Chondrocyte (in vitro differentiated cells): ENCODE results near the gene CNNM4. TPM values are rescaled to one million over a fixed set of nuclear protein-coding genes. Genes with fewer than 3 reads are reported as not detected.

Experiments used
- DNase-seq: peaks from one replicate; pipeline ENCODE4 v3.0.0; 2021; ENCODE audit warnings: mixed read lengths, low spot score
- H3K27ac Mint-ChIP-seq: one replicate; pipeline ENCODE4 v1.8.0; 2021; ENCODE audit warnings: mild to moderate bottlenecking, moderate library complexity, mixed read lengths; ENCODE audit not compliant: unreplicated experiment
- H3K27me3 Mint-ChIP-seq: 2 replicates; pipeline ENCODE4 v1.8.0; 2021; ENCODE audit warnings: low read depth, mixed read lengths
- H3K36me3 Mint-ChIP-seq: 2 replicates; pipeline ENCODE4 v1.8.0; 2021; ENCODE audit warnings: low read depth, mixed read lengths
- H3K4me1 Mint-ChIP-seq: 2 replicates; pipeline ENCODE4 v1.8.0; 2021; ENCODE audit warnings: low read depth, mild to moderate bottlenecking, mixed read lengths
- H3K4me3 Mint-ChIP-seq: one replicate; pipeline ENCODE4 v1.8.0; 2021; ENCODE audit warnings: mild to moderate bottlenecking, moderate library complexity, mixed read lengths; ENCODE audit not compliant: unreplicated experiment
- H3K9me3 Mint-ChIP-seq: 2 replicates; pipeline ENCODE4 v1.8.0; 2021; ENCODE audit warnings: low read depth, mixed read lengths
- microRNA-seq: library from miRNA; unstranded; fragments of <30 nt; microRNA quantifications from one replicate; pipeline ENCODE4 v1.2.0, GENCODE V29; 2020; ENCODE audit warnings: borderline number of aligned reads
- total RNA-seq: library from RNA; stranded (reverse); gene quantifications from 3 replicates; pipeline ENCODE4 v1.2.1, GENCODE V29; 2021
- TF ChIP-seq, protein P1 (sequence below): fragments of 200-600 bp; sonication (generic); IDR thresholded peaks from 2 replicates; pipeline ENCODE4 v1.5.0; 2021; ENCODE audit warnings: antibody characterized with exemption, mild to moderate bottlenecking, moderate library complexity

CNNM4 gene
- total RNA-seq, 1 donor from 2014 or later = 7.6 TPM

DNA sequence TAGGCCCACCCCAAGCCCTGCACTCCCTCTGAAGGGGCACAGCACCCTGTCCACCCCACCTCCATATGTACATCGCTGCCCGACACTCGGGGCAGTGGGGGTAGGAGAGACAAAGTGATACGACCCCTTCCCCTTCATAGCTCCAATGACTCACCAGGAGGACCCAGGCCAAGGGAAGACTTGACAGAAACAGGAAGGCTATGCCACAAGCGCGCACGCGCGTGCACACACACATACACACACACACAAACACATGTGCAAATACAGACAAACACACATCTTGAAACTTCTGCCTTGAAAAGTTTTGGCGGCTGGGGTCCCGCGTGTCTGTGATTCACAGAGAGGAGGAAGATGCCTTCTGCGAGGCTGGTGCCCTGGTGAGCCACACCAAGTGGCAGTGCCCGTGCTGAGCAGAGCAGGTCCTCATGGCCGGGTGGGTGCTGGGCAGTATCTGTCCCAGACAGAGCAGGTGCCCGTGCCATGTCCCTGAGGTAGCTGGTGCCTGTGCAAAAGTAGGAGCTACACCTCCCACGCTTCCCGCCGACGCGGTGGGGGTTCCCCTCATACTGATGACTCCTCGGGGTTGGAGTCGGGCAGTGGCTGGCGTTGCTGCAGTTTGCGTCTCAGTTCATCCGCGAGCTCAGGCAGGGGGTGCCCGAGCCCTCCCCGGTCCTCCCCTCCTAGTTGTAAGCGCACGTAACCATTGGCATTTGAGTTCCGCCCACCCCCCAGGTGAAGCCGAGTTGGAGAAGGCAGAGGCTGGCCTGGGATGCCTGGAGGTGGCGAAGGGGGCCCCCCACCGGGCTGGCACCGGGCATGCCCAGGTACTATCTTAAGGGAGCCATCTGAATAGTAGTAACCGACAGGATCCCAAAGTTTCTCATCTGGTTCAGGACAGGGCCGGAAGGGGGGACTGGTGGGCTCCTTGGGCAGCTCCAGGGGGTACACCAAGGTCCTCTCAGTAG lies 99.6 kb downstream of the CNNM4 start:
- no peak for DNase-seq
- Mint-ChIP-seq H3K27me3 (no peaks in the 10 kb centered on the region), H3K27ac (peak overlapping the region; percentile 14), H3K4me3 (no peak overlapping the region), H3K9me3 (no peaks in the 10 kb centered on the region), H3K4me1 (peaks cover 30% of the 10 kb centered on the region), H3K36me3 (peaks cover 17% of the 10 kb centered on the region)
- TF ChIP-seq, protein P1, sequence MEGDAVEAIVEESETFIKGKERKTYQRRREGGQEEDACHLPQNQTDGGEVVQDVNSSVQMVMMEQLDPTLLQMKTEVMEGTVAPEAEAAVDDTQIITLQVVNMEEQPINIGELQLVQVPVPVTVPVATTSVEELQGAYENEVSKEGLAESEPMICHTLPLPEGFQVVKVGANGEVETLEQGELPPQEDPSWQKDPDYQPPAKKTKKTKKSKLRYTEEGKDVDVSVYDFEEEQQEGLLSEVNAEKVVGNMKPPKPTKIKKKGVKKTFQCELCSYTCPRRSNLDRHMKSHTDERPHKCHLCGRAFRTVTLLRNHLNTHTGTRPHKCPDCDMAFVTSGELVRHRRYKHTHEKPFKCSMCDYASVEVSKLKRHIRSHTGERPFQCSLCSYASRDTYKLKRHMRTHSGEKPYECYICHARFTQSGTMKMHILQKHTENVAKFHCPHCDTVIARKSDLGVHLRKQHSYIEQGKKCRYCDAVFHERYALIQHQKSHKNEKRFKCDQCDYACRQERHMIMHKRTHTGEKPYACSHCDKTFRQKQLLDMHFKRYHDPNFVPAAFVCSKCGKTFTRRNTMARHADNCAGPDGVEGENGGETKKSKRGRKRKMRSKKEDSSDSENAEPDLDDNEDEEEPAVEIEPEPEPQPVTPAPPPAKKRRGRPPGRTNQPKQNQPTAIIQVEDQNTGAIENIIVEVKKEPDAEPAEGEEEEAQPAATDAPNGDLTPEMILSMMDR = no peak

DNA sequence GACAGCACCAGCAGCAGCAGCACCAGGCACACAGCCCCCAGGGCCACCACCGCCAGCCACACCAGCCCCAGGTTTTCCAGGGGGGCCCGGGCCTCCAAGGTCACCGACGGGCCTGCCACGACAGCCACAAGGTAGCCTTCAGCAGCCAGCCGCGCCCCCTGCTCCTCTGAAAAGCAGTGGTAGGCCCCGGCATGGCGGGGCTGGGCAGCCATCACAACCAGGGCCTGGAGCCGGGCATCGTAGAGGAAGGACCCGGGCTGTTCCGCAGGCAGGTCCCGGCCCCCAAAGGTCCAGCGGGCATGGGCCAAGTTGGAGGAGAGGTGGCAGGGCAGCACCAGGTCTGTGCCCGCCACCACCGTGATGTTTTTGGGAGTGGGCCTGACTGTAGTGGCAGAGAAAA lies 100.4 kb downstream of the CNNM4 start:
- Mint-ChIP-seq H3K27me3 (no peaks in the 10 kb centered on the region), H3K9me3 (no peaks in the 10 kb centered on the region), H3K4me3 (no peak overlapping the region), H3K4me1 (peaks cover 32% of the 10 kb centered on the region), H3K36me3 (peaks cover 21% of the 10 kb centered on the region), H3K27ac (no peak overlapping the region)
- TF ChIP-seq, protein P1 = no peak
- no peak for DNase-seq

Small RNAs within 50 kb of the gene (microRNA-seq; reads per million reads assigned to microRNA genes)
- gene MIR3127 = 4.4 reads per million

Other genes starting within 250 kb of the CNNM4 start
- 7.5 to 14.4 TPM (median 12.9 TPM) in 3 replicates for gene ARID5A, start 224.2 kb upstream of the CNNM4 start, total RNA-seq
- 32.6 to 34.5 TPM (median 34.1 TPM) in 3 replicates for gene KANSL3, start 122.6 kb upstream of the CNNM4 start, total RNA-seq
- gene FER1L5, start 118.1 kb upstream of the CNNM4 start, total RNA-seq = not detected in 3 replicates
- gene LMAN2L, start 20.8 kb upstream of the CNNM4 start, total RNA-seq = 15.3 to 25.4 TPM (median 15.9 TPM) in 3 replicates
- gene CNNM3, start 55.4 kb downstream of the CNNM4 start, total RNA-seq = 10.2 to 14.0 TPM (median 10.4 TPM) in 3 replicates
- gene ANKRD23, start 83.1 kb downstream of the CNNM4 start, total RNA-seq = 1.9 to 4.4 TPM (median 3.2 TPM) in 3 replicates
- gene ANKRD39, start 97.1 kb downstream of the CNNM4 start, total RNA-seq = 7.9 to 11.2 TPM (median 8.3 TPM) in 3 replicates
- 20.4 to 26.7 TPM (median 24.8 TPM) in 3 replicates for gene SEMA4C, start 109.2 kb downstream of the CNNM4 start, total RNA-seq
- gene FAM178B, start 225.7 kb downstream of the CNNM4 start, total RNA-seq = 0.47 TPM in 1 of 3 replicates, not detected in the others